Kidney epithelial cell (primary cell): Measurements from ENCODE around the gene MAD1L1. TPM values are rescaled to one million over a fixed set of nuclear protein-coding genes. Genes with fewer than 3 reads are reported as not detected.
"Not testable (repeated sequence)": the region's sequence is repeated elsewhere in the genome, so short reads cannot be mapped to it uniquely, and the experiment has no call there.

Source experiments
- DNase-seq: peaks from one replicate; pipeline ENCODE4 v3.0.0-alpha.2; 2010; ENCODE audit warnings: low read depth
- H3K27me3 ChIP-seq: 2 replicates; pipeline ENCODE4 v1.6.0; 2011; ENCODE audit warnings: low read length; ENCODE audit not compliant: control insufficient read depth, insufficient read depth
- H3K36me3 ChIP-seq: 2 replicates; pipeline ENCODE4 v1.5.1; 2011; ENCODE audit warnings: low read length; ENCODE audit not compliant: control insufficient read depth, insufficient read depth
- H3K4me3 ChIP-seq: 2 replicates; pipeline ENCODE4 v1.5.1; 2011; ENCODE audit warnings: low read depth, mild to moderate bottlenecking, control low read depth, low read length
- CTCF ChIP-seq: IDR thresholded peaks from 2 replicates; pipeline ENCODE4 v1.5.1; 2011; ENCODE audit warnings: mild to moderate bottlenecking, moderate library complexity, low read length, control low read depth, inconsistent platforms; ENCODE audit not compliant: insufficient read depth, poor library complexity, severe bottlenecking
- total RNA-seq: library from RNA; depleted of rRNA; stranded (reverse); fragments of >200 nt; gene quantifications from 2 replicates; pipeline ENCODE4 v1.2.3, GENCODE V29; 2015

MAD1L1 gene
- total RNA-seq, 1 donor from 2014 or later = 61.2 TPM

GRCh38 chr7:2271273-2272026 is 38.7 kb upstream of the MAD1L1 start:
- Histone ChIP-seq H3K36me3 (no peaks in the 10 kb centered on the region), H3K27me3 (no peaks in the 10 kb centered on the region), H3K4me3 (no peak overlapping the region)
- DNase-seq = no peak
- TF ChIP-seq CTCF = no peak

GRCh38 chr7:2270495-2270894 is 37.8 kb upstream of the MAD1L1 start:
- no peak overlapping the region for H3K4me3 ChIP-seq
- no peak for DNase-seq
- H3K27me3 ChIP-seq = no peaks in the 10 kb centered on the region
- TF ChIP-seq CTCF = no peak
- H3K36me3 ChIP-seq = no peaks in the 10 kb centered on the region

DNA sequence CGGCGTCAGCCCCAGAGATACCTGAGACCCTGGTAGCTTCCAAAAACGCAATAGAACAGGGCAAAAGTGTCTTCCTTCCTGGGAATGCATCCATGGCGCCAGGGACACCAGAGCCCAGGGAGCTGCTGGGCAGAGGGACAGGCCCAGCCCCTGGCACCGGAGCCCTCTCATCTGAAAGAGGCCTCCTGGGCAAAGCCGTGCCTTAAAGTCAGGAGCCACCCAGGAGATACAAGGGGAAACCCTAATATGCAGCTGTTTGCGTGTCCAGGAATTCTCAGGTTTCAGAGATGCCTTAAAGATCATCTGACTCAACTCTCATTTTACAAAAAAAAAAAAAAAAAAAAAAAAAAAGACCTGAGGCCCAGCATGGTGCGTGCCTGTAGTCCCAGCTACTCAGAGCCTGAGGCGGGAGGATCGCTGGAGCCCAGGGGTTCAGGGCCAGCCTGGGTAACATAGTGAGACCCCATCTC is 37.3 kb upstream of the MAD1L1 start:
- no peak for TF ChIP-seq CTCF
- no peaks in the 10 kb centered on the region for H3K36me3 ChIP-seq
- no peaks in the 10 kb centered on the region for H3K27me3 ChIP-seq
- no peak for DNase-seq
- H3K4me3 ChIP-seq = no peak overlapping the region

DNA sequence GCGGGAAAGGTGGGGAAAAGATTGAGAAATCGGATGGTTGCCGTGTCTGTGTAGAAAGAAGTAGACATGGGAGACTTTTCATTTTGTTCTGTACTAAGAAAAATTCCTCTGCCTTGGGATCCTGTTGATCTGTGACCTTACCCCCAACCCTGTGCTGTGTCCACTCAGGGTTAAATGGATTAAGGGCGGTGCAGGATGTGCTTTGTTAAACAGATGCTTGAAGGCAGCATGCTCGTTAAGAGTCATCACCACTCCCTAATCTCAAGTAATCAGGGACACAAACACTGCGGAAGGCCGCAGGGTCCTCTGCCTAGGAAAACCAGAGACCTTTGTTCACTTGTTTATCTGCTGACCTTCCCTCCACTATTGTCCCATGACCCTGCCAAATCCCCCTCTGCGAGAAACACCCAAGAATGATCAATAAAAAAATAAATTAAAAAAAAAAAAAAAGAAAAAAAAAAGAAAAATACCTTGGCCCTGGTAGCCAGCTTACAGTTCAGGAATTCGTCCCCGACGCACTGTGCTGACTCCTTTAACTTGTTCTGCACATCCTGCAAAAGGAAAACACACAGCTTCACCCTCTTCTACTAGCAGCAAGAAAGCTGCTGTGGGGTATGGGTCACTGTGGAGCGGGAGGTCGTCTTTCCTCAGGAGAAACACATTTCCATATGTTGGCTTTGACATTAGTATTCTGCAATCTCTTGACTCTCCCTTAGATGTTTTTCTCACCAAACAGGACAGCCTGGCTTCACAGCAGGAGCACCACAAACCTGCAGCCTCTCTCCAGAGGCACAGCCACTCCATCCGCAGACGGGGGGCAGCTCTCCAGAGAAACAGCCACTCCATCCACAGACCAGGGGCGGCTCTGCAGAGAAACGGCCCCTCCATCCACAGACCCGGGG is 36.6 kb upstream of the MAD1L1 start:
- not testable (repeated sequence) for DNase-seq, H3K36me3 ChIP-seq, H3K4me3 ChIP-seq, H3K27me3 ChIP-seq

DNA sequence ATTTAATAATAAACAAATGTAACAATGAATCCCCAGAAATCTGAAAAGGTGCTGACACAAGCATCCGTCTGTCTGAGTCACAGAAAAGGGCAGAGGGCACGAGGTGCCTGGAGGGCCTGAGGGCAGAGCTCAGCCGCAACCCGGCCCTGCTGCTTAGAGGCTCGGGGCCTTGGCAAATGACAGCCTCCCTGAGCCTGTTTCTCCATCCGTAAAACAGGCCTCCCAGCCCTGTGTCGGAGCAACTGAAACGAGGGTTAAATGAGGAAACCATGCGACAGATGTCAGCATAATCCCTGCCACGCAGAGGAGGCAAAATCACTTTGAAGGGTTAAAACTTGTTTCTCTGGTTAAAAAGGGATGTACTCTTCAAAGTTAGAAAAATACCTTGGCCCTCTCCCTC is 34.2 kb upstream of the MAD1L1 start:
- no peaks in the 10 kb centered on the region for H3K27me3 ChIP-seq
- no peak for TF ChIP-seq CTCF
- DNase-seq = no peak
- peaks cover 2% of the 10 kb centered on the region for H3K36me3 ChIP-seq
- H3K4me3 ChIP-seq = no peak overlapping the region

GRCh38 chr7:2264158-2264557 is 31.4 kb upstream of the MAD1L1 start:
- DNase-seq = no peak
- no peaks in the 10 kb centered on the region for H3K27me3 ChIP-seq
- H3K36me3 ChIP-seq = peaks cover 2% of the 10 kb centered on the region
- no peak for TF ChIP-seq CTCF
- no peak overlapping the region for H3K4me3 ChIP-seq
